ENCODE results near the gene CPSF4.

DNA sequence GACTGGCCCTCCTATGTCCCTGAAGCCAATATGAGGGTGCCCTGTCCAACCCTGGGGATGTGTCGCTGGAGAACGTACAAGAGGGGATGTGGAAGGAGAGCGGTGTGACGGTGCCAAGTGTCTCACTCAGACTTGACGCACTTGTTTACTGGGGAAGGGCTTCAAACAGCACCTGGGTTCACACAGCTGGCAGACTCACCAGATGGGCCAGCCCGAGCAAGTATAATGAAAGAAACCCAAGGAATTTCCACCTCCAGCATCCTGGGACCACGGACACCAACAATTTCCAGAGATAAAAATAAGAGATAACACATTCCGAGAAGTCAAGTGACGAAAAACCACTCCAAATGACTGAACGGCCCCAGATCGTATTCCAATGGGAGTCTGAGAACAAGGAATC, 21.9 kb downstream of the CPSF4 start:
- no peak for TF ChIP-seq EP300 (IDR thresholded peaks at IDR 0.05; ENCODE audit: borderline replicate concordance)
- no peak for TF ChIP-seq YY1 (IDR thresholded peaks at IDR 0.05; ENCODE audit: low read depth)
- TF ChIP-seq REST (IDR thresholded peaks at IDR 0.05; ENCODE audit: low read depth) = no peak
- TF ChIP-seq CREB1 (IDR thresholded peaks at IDR 0.05; ENCODE audit: low read depth) = no peak
